Measurements from ENCODE around the gene TNS1.
A peak's percentile ranks its signal among the peaks of the same experiment; 100 is the strongest.

TNS1 gene

DNA sequence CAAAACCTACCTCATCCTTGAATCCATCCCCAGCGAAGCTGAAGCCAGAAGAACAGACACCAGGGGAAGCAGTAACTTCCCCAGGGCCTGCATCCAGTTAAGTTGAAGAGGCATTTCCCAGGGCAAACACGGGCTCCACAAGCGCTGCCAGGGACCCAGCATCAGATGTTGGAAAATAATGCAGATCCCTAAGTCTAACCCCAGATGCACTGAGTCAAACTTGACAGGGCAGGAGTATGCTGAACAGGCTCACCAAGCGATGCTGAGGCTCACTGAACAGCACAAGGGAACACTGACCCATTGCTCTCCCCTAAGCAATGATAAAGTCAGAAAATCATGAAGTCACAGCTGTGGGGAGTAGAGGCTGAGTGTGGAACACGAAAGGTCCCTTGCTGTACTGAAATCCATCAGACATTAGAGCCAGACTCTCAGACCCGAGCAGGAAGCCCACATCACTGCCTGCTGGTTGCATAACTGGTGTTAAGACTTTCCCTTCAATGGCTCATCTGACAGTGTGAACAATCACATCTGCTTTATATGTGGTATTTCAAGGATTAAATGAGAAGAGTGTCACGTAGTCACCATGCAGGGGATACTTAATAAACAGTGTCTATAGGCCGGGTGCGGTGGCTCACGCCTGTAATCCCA is 36.2 kb downstream of the TNS1 start:
- H3K36me3 ChIP-seq (ENCODE audit: control insufficient read depth in 5 of 5, insufficient read depth in 5 of 5, low read length in 5 of 5): peaks cover 0 to 10% (median 4%) of the 10 kb centered on the region in 5 donors
- no peak overlapping the region for H3K4me3 ChIP-seq (ENCODE audit: low read depth in 1 of 5, low read length in 5 of 5)
- no peaks in the 10 kb centered on the region for H3K9me3 ChIP-seq (ENCODE audit: control insufficient read depth in 5 of 5, low read length in 5 of 5)
- no peak overlapping the region for H3K27ac ChIP-seq (ENCODE audit: low read depth, low read length)
- H3K9ac ChIP-seq (ENCODE audit: low read length in 5 of 5): no peak overlapping the region
- peaks cover 11 to 41% (median 34%) of the 10 kb centered on the region in 5 donors for H3K4me1 ChIP-seq (ENCODE audit: control insufficient read depth in 5 of 5, insufficient read depth in 5 of 5, low read length in 5 of 5)
- H3K27me3 ChIP-seq (ENCODE audit: control insufficient read depth in 5 of 5, insufficient read depth in 4 of 5, low read length in 5 of 5): no peaks in the 10 kb centered on the region

- Histone ChIP-seq H3K4me3 (ENCODE audit: low read depth in 1 of 5, low read length in 5 of 5) (no peak overlapping the region), H3K36me3 (ENCODE audit: control insufficient read depth in 5 of 5, insufficient read depth in 5 of 5, low read length in 5 of 5) (peaks cover under 1 to 6% (median 3%) of the 10 kb centered on the region in 5 donors), H3K27me3 (ENCODE audit: control insufficient read depth in 5 of 5, insufficient read depth in 4 of 5, low read length in 5 of 5) (no peaks in the 10 kb centered on the region), H3K9me3 (ENCODE audit: control insufficient read depth in 5 of 5, low read length in 5 of 5) (no peaks in the 10 kb centered on the region), H3K4me1 (ENCODE audit: control insufficient read depth in 5 of 5, insufficient read depth in 5 of 5, low read length in 5 of 5) (peaks cover 11 to 51% (median 34%) of the 10 kb centered on the region in 5 donors), H3K27ac (ENCODE audit: low read depth, low read length) (no peak overlapping the region), H3K9ac (ENCODE audit: low read length in 5 of 5) (peak overlapping the region in 3 of 5 donors; percentile 10 to 27 (median 13))
Measured at GRCh38 chr2:217964275-217965161, 38.3 kb downstream of the TNS1 start.

DNA sequence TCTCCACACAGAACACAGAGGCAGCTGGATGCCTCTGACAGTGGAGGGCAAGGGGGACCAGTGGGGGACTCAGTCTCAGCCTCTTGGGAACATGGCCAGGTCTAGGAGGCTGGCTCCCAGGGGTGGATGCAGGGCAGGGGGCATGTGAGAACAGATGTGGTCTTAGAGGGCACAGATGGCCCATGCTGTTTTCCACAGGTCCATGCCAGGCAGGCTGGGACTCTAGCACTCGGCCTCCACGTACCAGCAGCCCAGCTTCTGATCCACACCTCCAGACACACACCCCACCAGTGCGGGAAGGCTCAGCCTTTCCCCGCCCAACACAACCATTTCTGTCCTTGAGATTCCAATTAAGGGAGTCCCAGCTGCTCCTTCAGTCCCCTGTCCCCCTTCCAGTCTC is 42.4 kb downstream of the TNS1 start:
- Histone ChIP-seq H3K36me3 (ENCODE audit: control insufficient read depth in 5 of 5, insufficient read depth in 5 of 5, low read length in 5 of 5) (peaks cover 0 to 12% (median 8%) of the 10 kb centered on the region in 5 donors), H3K27me3 (ENCODE audit: control insufficient read depth in 5 of 5, insufficient read depth in 4 of 5, low read length in 5 of 5) (no peaks in the 10 kb centered on the region), H3K9ac (ENCODE audit: low read length in 5 of 5) (no peak overlapping the region), H3K4me1 (ENCODE audit: control insufficient read depth in 5 of 5, insufficient read depth in 5 of 5, low read length in 5 of 5) (peaks cover 7 to 55% (median 23%) of the 10 kb centered on the region in 5 donors), H3K27ac (ENCODE audit: low read depth, low read length) (no peak overlapping the region), H3K4me3 (ENCODE audit: low read depth in 1 of 5, low read length in 5 of 5) (no peak overlapping the region), H3K9me3 (ENCODE audit: control insufficient read depth in 5 of 5, low read length in 5 of 5) (no peaks in the 10 kb centered on the region)

GRCh38 chr2:217959723-217960122 is 43.1 kb downstream of the TNS1 start:
- Histone ChIP-seq H3K9me3 (ENCODE audit: control insufficient read depth in 5 of 5, low read length in 5 of 5) (no peaks in the 10 kb centered on the region), H3K4me1 (ENCODE audit: control insufficient read depth in 5 of 5, insufficient read depth in 5 of 5, low read length in 5 of 5) (peaks cover 7 to 55% (median 23%) of the 10 kb centered on the region in 5 donors), H3K4me3 (ENCODE audit: low read depth in 1 of 5, low read length in 5 of 5) (no peak overlapping the region), H3K9ac (ENCODE audit: low read length in 5 of 5) (no peak overlapping the region), H3K27me3 (ENCODE audit: control insufficient read depth in 5 of 5, insufficient read depth in 4 of 5, low read length in 5 of 5) (no peaks in the 10 kb centered on the region), H3K27ac (ENCODE audit: low read depth, low read length) (no peak overlapping the region), H3K36me3 (ENCODE audit: control insufficient read depth in 5 of 5, insufficient read depth in 5 of 5, low read length in 5 of 5) (peaks cover 0 to 12% (median 8%) of the 10 kb centered on the region in 5 donors)

- no peak overlapping the region for H3K27ac ChIP-seq (ENCODE audit: low read depth, low read length)
- H3K9ac ChIP-seq (ENCODE audit: low read length in 5 of 5): no peak overlapping the region
- H3K4me1 ChIP-seq (ENCODE audit: control insufficient read depth in 5 of 5, insufficient read depth in 5 of 5, low read length in 5 of 5): peaks cover 6 to 55% (median 23%) of the 10 kb centered on the region in 5 donors
Measured at GRCh38 chr2:217958884-217959225, 43.9 kb downstream of the TNS1 start.

GRCh38 chr2:217958206-217958883 is 44.5 kb downstream of the TNS1 start:
- Histone ChIP-seq H3K4me3 (ENCODE audit: low read depth in 1 of 5, low read length in 5 of 5) (no peak overlapping the region), H3K27me3 (ENCODE audit: control insufficient read depth in 5 of 5, insufficient read depth in 4 of 5, low read length in 5 of 5) (no peaks in the 10 kb centered on the region), H3K9me3 (ENCODE audit: control insufficient read depth in 5 of 5, low read length in 5 of 5) (no peaks in the 10 kb centered on the region), H3K27ac (ENCODE audit: low read depth, low read length) (no peak overlapping the region), H3K9ac (ENCODE audit: low read length in 5 of 5) (no peak overlapping the region), H3K4me1 (ENCODE audit: control insufficient read depth in 5 of 5, insufficient read depth in 5 of 5, low read length in 5 of 5) (peaks cover 5 to 59% (median 26%) of the 10 kb centered on the region in 5 donors), H3K36me3 (ENCODE audit: control insufficient read depth in 5 of 5, insufficient read depth in 5 of 5, low read length in 5 of 5) (peaks cover 0 to 12% (median 8%) of the 10 kb centered on the region in 5 donors)

More at GRCh38 chr2:217958884-217959225, 43.9 kb downstream of the TNS1 start:
- Histone ChIP-seq H3K4me3 (ENCODE audit: low read depth in 1 of 5, low read length in 5 of 5) (no peak overlapping the region), H3K27me3 (ENCODE audit: control insufficient read depth in 5 of 5, insufficient read depth in 4 of 5, low read length in 5 of 5) (no peaks in the 10 kb centered on the region), H3K36me3 (ENCODE audit: control insufficient read depth in 5 of 5, insufficient read depth in 5 of 5, low read length in 5 of 5) (peaks cover 0 to 12% (median 8%) of the 10 kb centered on the region in 5 donors), H3K9me3 (ENCODE audit: control insufficient read depth in 5 of 5, low read length in 5 of 5) (no peaks in the 10 kb centered on the region)

DNA sequence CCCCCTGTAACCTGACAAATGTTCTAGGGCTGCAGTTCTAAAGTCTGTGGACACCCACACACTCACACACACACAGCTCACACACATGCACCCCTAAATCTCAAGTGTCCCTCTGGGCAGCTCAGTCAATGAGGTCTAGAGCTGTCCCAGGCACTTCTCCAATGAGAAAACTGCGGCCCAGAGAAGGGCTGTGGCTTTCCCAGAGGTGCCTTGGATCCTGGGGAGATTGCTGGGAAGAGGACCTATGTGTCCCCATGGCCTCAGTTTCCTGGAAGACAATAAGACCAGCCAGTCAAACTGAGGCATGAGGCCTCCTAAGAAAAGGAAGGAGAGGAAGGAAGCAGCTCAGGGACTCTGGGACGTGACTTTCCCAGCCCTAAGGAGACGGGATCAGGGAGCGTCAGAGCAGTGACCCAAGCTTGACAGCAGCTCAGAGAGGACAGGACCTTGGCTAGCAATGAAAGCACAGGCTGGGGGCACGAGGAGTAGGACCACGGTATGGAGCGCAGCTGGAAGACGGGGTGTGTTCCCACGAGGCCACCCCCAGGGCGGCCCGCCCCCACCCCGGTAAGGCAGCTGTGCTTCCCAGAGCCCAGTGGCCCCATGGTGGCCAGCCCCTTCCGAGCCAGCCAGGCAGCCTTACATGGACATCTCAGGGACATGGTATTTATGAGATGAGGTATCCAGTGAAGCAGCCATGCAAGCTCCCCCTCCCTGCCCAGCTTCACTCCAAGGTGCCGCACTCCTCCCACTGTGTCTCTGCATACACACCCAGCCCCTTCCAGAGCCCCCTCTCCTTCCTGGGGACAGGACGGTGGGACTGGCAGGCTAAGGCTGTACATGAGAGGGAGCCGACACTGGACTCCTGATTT is 46.0 kb downstream of the TNS1 start:
- no peaks in the 10 kb centered on the region for H3K9me3 ChIP-seq (ENCODE audit: control insufficient read depth in 5 of 5, low read length in 5 of 5)
- no peak overlapping the region for H3K4me3 ChIP-seq (ENCODE audit: low read depth in 1 of 5, low read length in 5 of 5)
- H3K9ac ChIP-seq (ENCODE audit: low read length in 5 of 5): no peak overlapping the region
- peaks cover 3 to 61% (median 35%) of the 10 kb centered on the region in 5 donors for H3K4me1 ChIP-seq (ENCODE audit: control insufficient read depth in 5 of 5, insufficient read depth in 5 of 5, low read length in 5 of 5)
- no peaks in the 10 kb centered on the region for H3K27me3 ChIP-seq (ENCODE audit: control insufficient read depth in 5 of 5, insufficient read depth in 4 of 5, low read length in 5 of 5)
- H3K36me3 ChIP-seq (ENCODE audit: control insufficient read depth in 5 of 5, insufficient read depth in 5 of 5, low read length in 5 of 5): peaks cover 0 to 10% (median 8%) of the 10 kb centered on the region in 5 donors
- peak overlapping the region; percentile 10 for H3K27ac ChIP-seq (ENCODE audit: low read depth, low read length)

DNA sequence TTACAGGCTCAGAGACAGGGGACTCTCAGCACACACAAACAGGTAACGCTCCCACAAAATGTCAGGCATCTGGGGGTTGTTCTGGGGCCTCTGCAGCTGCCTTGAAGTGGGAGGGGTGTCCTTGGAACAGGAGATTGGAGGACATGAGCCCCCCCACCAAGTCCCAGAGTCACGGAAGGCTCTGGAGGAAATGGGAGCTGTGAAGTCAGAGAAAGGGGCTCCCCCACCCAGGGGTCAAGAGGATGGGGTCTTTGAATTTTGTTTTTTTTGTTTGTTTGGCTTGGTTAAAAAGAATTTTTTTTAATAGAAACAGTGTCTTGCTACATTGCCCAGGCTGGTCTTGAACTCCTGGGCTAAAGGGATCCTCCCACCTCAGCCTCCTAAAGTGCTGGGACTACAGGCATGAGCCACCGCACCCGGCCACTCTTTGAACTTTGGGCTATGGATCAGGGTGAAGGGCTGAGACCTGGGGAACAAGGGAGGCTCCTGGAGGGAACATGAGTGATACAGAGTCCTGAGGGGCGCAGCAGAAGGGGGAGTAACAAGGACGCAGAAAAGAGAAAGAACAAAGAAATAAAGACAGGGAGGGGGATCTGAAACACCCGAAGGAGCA is 46.8 kb downstream of the TNS1 start:
- H3K9ac ChIP-seq (ENCODE audit: low read length in 5 of 5): peak overlapping the region in 1 of 5 donors; percentile 31
- H3K27me3 ChIP-seq (ENCODE audit: control insufficient read depth in 5 of 5, insufficient read depth in 4 of 5, low read length in 5 of 5): no peaks in the 10 kb centered on the region
- H3K4me3 ChIP-seq (ENCODE audit: low read depth in 1 of 5, low read length in 5 of 5): no peak overlapping the region
- H3K9me3 ChIP-seq (ENCODE audit: control insufficient read depth in 5 of 5, low read length in 5 of 5): no peaks in the 10 kb centered on the region
- peak overlapping the region; percentile 10 for H3K27ac ChIP-seq (ENCODE audit: low read depth, low read length)
- peaks cover 3 to 69% (median 38%) of the 10 kb centered on the region in 5 donors for H3K4me1 ChIP-seq (ENCODE audit: control insufficient read depth in 5 of 5, insufficient read depth in 5 of 5, low read length in 5 of 5)
- peaks cover 0 to 10% (median 8%) of the 10 kb centered on the region in 5 donors for H3K36me3 ChIP-seq (ENCODE audit: control insufficient read depth in 5 of 5, insufficient read depth in 5 of 5, low read length in 5 of 5)

Data from subcutaneous abdominal adipose tissue (tissue), 5 donors.